ENCODE results near the gene ELAVL1. TPM values are rescaled to one million over a fixed set of nuclear protein-coding genes. Genes with fewer than 3 reads are reported as not detected.

The ELAVL1 gene
- total RNA-seq, 2 experiments from 2014 or later, result 65.4 to 168 TPM

- H3K9me2 ChIP-seq (ENCODE audit: insufficient read depth, low read length), result no peaks in the 10 kb centered on the region
- no peak within 1 kb of the TSS; the same call in 1 of the 2 replicates for H3K4me2 ChIP-seq (ENCODE audit: low read length)
- H3K4me1 ChIP-seq (ENCODE audit: insufficient read depth, low read length, poor library complexity, severe bottlenecking), result peaks cover 2% of the 10 kb centered on the region
- no TSS peak for BruUV-seq (replicated peaks)
- H3K27ac ChIP-seq (ENCODE audit: low read depth, low read length, poor library complexity, severe bottlenecking), result no peak within 1 kb of the TSS
- ChIA-PET CTCF (ENCODE audit: unreplicated experiment) (no interaction called here), POLR2A (no interaction called here)
- no peak for DNase-seq (ENCODE audit: low spot score)
- H3K9me3 ChIP-seq (ENCODE audit: low read length), result no peaks in the 10 kb centered on the region
- H2AFZ ChIP-seq (ENCODE audit: low read length), result no peak within 1 kb of the TSS
- H3K79me2 ChIP-seq (ENCODE audit: insufficient read depth, low read depth, low read length), result no peaks in the 10 kb centered on the region
- no peak within 1 kb of the TSS for H3K4me3 ChIP-seq (ENCODE audit: low read depth, low read length, poor library complexity, severe bottlenecking)
- H3K36me3 ChIP-seq (ENCODE audit: insufficient read depth, low read length), result peaks cover 33% of the 10 kb centered on the region
- TF ChIP-seq CTCF (conservative IDR thresholded peaks at IDR 0.05; ENCODE audit: low read length) (no peak), EZH2phosphoT487 (IDR thresholded peaks at IDR 0.05; ENCODE audit: borderline replicate concordance, low read depth, low read length) (no peak)
- H4K20me1 ChIP-seq (ENCODE audit: insufficient read depth, low read length), result no peaks in the 10 kb centered on the region
- intact Hi-C loops (cut with micrococcal nuclease; ENCODE audit: unreplicated experiment), result no loop called here
Observed at GRCh38 chr19:7914598-7915045, 90.8 kb downstream of the ELAVL1 start, which contains the start of gene TGFBR3L. Gene TGFBR3L, plus strand, starts transcription at chr19:7914830.

GRCh38 chr19:7914099-7914498 is 91.3 kb downstream of the ELAVL1 start:
- TF ChIP-seq CTCF (conservative IDR thresholded peaks at IDR 0.05; ENCODE audit: low read length), result no peak
- TF ChIP-seq EZH2phosphoT487 (IDR thresholded peaks at IDR 0.05; ENCODE audit: borderline replicate concordance, low read depth, low read length), result no peak
- Histone ChIP-seq H3K4me3 (ENCODE audit: low read depth, low read length, poor library complexity, severe bottlenecking) (no peak overlapping the region), H4K20me1 (ENCODE audit: insufficient read depth, low read length) (no peaks in the 10 kb centered on the region), H3K27ac (ENCODE audit: low read depth, low read length, poor library complexity, severe bottlenecking) (no peak overlapping the region), H3K4me1 (ENCODE audit: insufficient read depth, low read length, poor library complexity, severe bottlenecking) (no peaks in the 10 kb centered on the region), H3K4me2 (ENCODE audit: low read length) (no peak overlapping the region), H3K36me3 (ENCODE audit: insufficient read depth, low read length) (peaks cover 33% of the 10 kb centered on the region), H2AFZ (ENCODE audit: low read length) (no peak overlapping the region), H3K9me3 (ENCODE audit: low read length) (no peaks in the 10 kb centered on the region), H3K9me2 (ENCODE audit: insufficient read depth, low read length) (no peaks in the 10 kb centered on the region), H3K79me2 (ENCODE audit: insufficient read depth, low read depth, low read length) (no peaks in the 10 kb centered on the region)
- POLR2A ChIA-PET, result no interaction called here
- DNase-seq (ENCODE audit: low spot score), result no peak
- BruUV-seq (replicated peaks), result no TSS peak
- CTCF ChIA-PET (ENCODE audit: unreplicated experiment), result no interaction called here
- intact Hi-C loops (cut with micrococcal nuclease; ENCODE audit: unreplicated experiment), result no loop called here

DNA sequence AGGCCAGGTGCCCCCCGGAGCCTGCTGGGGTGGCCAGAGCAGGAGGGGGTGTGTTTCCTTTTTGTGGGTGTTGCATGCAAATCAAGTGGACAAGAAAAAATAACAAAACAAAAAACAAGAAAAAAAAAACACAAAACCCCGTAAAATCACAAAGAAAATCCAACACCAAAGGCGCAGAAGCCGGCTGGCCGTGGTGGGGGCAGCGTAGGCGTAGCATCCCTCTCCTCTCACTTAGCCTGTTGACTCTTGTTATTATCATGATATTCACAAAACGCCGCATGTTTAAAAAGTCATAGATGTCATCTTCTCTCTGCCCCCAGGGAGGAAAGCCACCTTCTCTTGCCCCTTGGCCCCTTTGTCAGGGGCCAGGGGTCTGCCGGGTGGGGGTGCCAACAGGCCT is 91.8 kb downstream of the ELAVL1 start:
- no peak overlapping the region for H3K4me3 ChIP-seq (ENCODE audit: low read depth, low read length, poor library complexity, severe bottlenecking)
- no peak overlapping the region for H3K4me2 ChIP-seq (ENCODE audit: low read length)
- DNase-seq (ENCODE audit: low spot score), result no peak
- ChIA-PET POLR2A (no interaction called here), CTCF (ENCODE audit: unreplicated experiment) (no interaction called here)
- no peak overlapping the region for H3K27ac ChIP-seq (ENCODE audit: low read depth, low read length, poor library complexity, severe bottlenecking)
- H3K4me1 ChIP-seq (ENCODE audit: insufficient read depth, low read length, poor library complexity, severe bottlenecking), result no peaks in the 10 kb centered on the region
- no peaks in the 10 kb centered on the region for H4K20me1 ChIP-seq (ENCODE audit: insufficient read depth, low read length)
- no peak overlapping the region for H2AFZ ChIP-seq (ENCODE audit: low read length)
- peaks cover 33% of the 10 kb centered on the region for H3K36me3 ChIP-seq (ENCODE audit: insufficient read depth, low read length)
- H3K9me3 ChIP-seq (ENCODE audit: low read length), result no peaks in the 10 kb centered on the region
- no peaks in the 10 kb centered on the region for H3K9me2 ChIP-seq (ENCODE audit: insufficient read depth, low read length)
- H3K79me2 ChIP-seq (ENCODE audit: insufficient read depth, low read depth, low read length), result no peaks in the 10 kb centered on the region
- TF ChIP-seq CTCF (conservative IDR thresholded peaks at IDR 0.05; ENCODE audit: low read length), result no peak
- TF ChIP-seq EZH2phosphoT487 (IDR thresholded peaks at IDR 0.05; ENCODE audit: borderline replicate concordance, low read depth, low read length), result no peak
- no TSS peak for BruUV-seq (replicated peaks)
- intact Hi-C loops (cut with micrococcal nuclease; ENCODE audit: unreplicated experiment), result no loop called here
